Measurements from ENCODE around the gene GIN1. TPM values are rescaled to one million over a fixed set of nuclear protein-coding genes. Genes with fewer than 3 reads are reported as not detected.
"Not testable (repeated sequence)": the region's sequence is repeated elsewhere in the genome, so short reads cannot be mapped to it uniquely, and the experiment has no call there.

GIN1 gene
- total RNA-seq, 1 experiment from 2014 or later = 3.6 TPM

DNA sequence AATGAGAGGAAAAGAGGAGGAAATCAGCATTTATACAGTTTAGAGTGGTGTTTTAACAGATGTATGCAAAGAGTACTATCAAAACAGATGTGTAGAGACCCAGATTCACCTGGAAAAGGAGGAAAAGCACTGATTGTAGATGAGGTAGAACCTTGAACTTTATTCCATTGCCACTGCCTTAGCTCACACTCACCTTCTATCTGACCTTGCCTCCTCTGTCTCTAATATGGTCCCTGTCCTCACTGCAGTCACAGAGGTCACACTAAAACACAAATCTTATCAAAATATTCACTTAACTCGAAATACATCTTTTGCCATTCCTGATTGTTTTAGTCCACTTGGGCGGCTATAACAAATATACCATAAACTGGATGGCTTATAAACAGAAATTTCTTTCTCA, 7.0 kb downstream of the GIN1 start:
- no peak for DNase-seq (ENCODE audit: low spot score)
- in situ Hi-C loops (cut with HindIII; ENCODE audit: low sequenced_read_pairs) = no loop called here

GRCh38 chr5:103111468-103111867, 8.5 kb downstream of the GIN1 start:
- in situ Hi-C loops (cut with HindIII; ENCODE audit: low sequenced_read_pairs) = no loop called here
- no peak for DNase-seq (ENCODE audit: low spot score)

- DNase-seq (ENCODE audit: low spot score) = no peak
- in situ Hi-C loops (cut with HindIII; ENCODE audit: low sequenced_read_pairs) = no loop called here
Measured at GRCh38 chr5:103110403-103110802, 9.5 kb downstream of the GIN1 start.

GRCh38 chr5:103109277-103109676, 10.7 kb downstream of the GIN1 start:
- in situ Hi-C loops (cut with HindIII; ENCODE audit: low sequenced_read_pairs) = no loop called here
- no peak for DNase-seq (ENCODE audit: low spot score)

- no peak for DNase-seq (ENCODE audit: low spot score)
- in situ Hi-C loops (cut with HindIII; ENCODE audit: low sequenced_read_pairs) = no loop called here
Measured at GRCh38 chr5:103108086-103108485, 11.9 kb downstream of the GIN1 start.

GRCh38 chr5:103102234-103102633, 17.7 kb downstream of the GIN1 start:
- in situ Hi-C loops (cut with HindIII; ENCODE audit: low sequenced_read_pairs) = no loop called here
- DNase-seq (ENCODE audit: low spot score) = no peak

GRCh38 chr5:103101079-103101750, 18.7 kb downstream of the GIN1 start:
- no peak for DNase-seq (ENCODE audit: low spot score)
- in situ Hi-C loops (cut with HindIII; ENCODE audit: low sequenced_read_pairs) = no loop called here

DNA sequence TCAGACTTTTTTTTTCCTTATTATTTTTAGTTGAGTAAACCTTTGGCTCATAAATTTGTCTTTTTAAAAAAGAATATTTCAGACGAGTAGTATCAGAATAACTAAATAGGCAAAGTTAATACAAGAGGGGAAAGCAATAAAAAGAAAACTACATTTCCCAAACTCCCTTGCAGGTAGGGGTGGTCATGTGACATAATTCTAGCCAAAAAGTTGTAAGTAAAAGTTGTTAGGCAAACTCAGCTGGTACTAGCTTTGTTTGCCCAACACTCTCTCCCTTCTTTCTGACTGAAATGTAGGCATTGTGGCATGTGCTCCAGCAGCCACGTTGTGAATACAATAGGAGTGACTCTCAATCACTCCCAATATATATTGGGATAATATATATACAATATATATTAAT, 20.9 kb downstream of the GIN1 start:
- in situ Hi-C loops (cut with HindIII; ENCODE audit: low sequenced_read_pairs) = no loop called here
- no peak for DNase-seq (ENCODE audit: low spot score)

DNA sequence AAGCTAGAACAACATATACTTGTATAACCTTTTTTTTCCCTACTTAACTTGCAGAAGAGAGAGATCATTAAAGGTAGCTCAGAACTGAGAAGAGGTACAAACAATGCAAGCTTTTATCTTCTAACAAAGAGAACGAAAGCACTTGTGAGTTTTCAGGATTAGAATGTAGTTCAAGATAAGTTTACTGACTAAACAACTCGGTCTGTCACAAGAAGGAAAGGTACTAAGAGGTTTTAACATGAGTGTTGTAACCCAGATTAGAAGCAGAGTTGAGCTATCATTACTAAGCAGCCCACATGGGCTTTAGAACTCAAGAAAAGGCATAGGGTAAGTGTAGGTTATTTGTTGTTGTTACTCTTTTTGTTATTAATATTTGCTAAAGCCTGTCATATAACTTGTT, 25.2 kb downstream of the GIN1 start:
- no peak for DNase-seq (ENCODE audit: low spot score)
- in situ Hi-C loops (cut with HindIII; ENCODE audit: low sequenced_read_pairs) = no loop called here

DNA sequence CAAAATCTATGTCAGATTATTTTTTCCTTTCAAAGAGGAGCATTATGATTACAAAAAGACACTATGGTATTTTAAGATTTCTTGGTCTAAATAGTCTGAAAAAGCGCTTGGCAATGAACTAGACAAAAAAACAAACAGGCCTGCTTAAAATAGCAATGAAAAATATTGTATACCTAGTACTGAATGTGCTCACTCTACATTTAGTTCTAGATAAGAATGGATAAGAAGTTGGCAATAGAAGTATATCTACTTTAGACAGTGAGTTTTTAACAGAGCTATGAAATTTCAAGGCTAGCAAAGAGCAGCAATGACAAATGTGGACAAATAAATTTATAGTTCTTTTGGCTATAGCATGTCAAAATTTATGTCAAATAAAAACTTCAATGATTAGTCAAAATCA, 26.2 kb downstream of the GIN1 start:
- in situ Hi-C loops (cut with HindIII; ENCODE audit: low sequenced_read_pairs) = no loop called here
- DNase-seq (ENCODE audit: low spot score) = no peak

DNA sequence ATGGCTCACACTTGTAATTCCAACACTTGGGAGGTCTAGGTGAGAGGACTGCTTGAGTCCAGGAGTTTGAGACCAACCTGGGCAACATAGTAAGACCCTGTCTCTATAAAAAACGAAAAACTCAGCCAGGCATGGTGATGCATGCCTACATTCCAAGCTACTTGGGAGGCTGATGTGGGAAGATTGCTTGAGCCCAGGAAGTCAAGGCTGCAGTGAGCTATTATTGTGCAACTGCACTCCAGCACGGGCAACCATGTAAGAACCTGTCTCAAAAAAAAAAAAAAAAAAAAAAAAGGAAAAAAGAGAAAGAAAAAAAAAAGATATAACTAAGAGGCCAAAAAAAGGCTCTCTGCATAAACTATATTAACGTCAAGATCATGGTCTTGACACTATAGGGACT, 27.3 kb downstream of the GIN1 start:
- in situ Hi-C loops (cut with HindIII; ENCODE audit: low sequenced_read_pairs) = no loop called here
- no peak for DNase-seq (ENCODE audit: low spot score)

DNA sequence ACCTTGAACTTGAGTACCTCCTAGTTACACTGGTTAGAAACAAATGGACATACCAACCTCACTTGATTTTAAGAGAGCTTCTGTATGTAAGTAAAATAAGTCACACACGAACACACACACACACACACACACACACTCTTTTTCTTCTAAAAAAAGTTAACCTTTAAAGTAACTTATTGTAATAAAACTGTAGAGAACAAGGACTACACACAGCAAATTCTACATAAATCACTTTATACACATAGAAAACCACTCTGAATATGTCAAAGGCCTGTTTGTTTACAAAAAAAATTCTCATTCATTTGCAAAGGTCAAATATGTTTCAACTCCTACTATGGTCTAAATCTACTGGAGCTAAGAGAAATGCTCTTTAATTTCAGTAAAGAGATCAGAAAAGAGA, 29.1 kb downstream of the GIN1 start:
- no peak for DNase-seq (ENCODE audit: low spot score)

GRCh38 chr5:103089272-103089671, 30.7 kb downstream of the GIN1 start:
- no peak for DNase-seq (ENCODE audit: low spot score)
- in situ Hi-C loops (cut with HindIII; ENCODE audit: low sequenced_read_pairs) = no loop called here

More for the DNA sequence above, 29.1 kb downstream of the GIN1 start:
- in situ Hi-C loops (cut with HindIII; ENCODE audit: low sequenced_read_pairs) = no loop called here

- DNase-seq (ENCODE audit: low spot score) = no peak
- in situ Hi-C loops (cut with HindIII; ENCODE audit: low sequenced_read_pairs) = no loop called here
Measured at GRCh38 chr5:103086547-103086946, 33.4 kb downstream of the GIN1 start.

DNA sequence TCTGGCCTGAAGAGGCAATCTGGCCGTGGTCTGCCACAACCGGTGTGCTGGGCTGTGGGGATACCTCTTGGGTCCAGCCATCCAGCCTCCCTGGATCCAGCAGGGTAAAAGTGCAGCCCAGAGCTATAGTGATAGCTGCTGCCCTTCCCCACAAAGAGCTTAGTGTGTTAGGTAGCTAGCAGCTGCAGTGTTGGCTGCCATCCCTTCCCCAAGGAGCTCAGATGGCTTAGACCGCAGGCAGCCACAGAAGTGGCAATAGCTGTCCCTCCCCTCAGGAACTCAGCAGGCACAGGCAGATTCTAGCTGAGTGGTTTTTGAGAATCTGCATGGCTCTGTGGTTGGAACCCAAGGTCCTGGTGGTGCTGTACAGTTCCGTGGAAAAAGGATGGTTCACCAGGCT, 40.1 kb downstream of the GIN1 start:
- DNase-seq (ENCODE audit: low spot score) = no peak
- in situ Hi-C loops (cut with HindIII; ENCODE audit: low sequenced_read_pairs) = no loop called here

GRCh38 chr5:103075442-103075841, 44.5 kb downstream of the GIN1 start:
- in situ Hi-C loops (cut with HindIII; ENCODE audit: low sequenced_read_pairs) = no loop called here
- DNase-seq (ENCODE audit: low spot score) = no peak

- in situ Hi-C loops (cut with HindIII; ENCODE audit: low sequenced_read_pairs); DNase-seq (ENCODE audit: low spot score): not testable (repeated sequence)
Measured at GRCh38 chr5:103073500-103073899, 46.4 kb downstream of the GIN1 start.

DNA sequence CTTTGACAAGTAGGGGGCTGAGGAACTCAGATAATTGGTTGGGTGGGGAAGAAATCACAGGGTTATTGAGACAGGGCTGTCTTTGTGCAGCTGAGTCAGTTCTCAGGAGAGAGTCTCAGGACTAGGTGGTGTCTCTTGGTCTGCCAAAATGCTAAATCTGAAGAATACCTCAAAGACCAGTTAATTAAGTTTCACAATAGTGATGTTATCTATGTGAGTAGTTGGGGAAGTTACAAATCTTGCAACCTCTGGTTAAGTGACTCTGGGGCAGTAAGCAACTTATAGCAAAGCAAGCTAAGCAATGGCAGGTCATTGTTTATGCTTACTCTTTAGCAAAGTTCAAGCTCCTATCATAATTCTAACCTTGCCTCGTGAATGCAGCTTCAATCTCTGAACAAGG, 53.6 kb downstream of the GIN1 start:
- DNase-seq (ENCODE audit: low spot score) = no peak
- in situ Hi-C loops (cut with HindIII; ENCODE audit: low sequenced_read_pairs) = no loop called here

DNA sequence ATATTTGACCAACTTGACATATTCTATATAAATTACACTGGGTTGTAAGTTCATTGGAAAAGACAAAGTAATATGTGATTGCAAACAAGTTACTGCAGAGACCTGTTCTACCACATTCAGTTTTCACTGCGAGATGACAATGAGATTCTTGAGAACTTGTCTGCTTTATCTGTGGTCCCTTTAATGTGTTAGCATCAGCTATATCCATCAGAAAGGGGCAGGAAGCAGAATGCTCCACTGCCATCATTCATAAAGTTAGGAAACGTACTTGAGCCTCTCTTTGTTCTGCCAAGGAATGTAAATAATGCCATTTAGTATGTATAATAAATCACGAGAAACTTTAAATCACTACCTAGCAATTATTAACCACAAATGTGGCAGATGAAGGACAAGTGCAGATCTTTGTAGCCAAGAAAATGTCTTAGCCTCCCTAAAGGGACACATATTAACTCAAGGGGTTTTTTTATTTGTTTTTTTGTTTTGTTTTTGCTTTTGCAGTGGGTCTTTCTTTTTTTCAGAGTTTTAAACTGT, 59.4 kb downstream of the GIN1 start:
- DNase-seq (ENCODE audit: low spot score) = no peak
- in situ Hi-C loops (cut with HindIII; ENCODE audit: low sequenced_read_pairs) = no loop called here

DNA sequence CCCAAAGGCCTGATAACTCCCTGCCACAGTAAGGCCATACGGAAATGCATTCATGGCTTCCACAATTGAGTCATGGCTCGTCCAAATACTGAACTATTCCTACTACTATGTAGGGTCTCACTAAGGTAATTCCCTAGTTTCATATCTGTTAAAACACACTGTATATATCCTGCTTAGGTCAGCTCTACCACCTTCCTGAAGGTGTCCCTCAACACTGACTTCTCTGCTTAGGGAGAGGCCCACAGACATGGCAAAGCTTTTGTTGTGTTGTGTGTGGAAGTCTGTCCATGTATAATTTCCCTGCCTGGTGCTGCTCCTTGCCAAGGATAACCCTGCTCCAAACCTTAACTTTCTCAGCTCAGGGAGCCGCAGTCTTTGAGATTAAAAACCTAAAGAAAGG, 60.4 kb downstream of the GIN1 start:
- DNase-seq (ENCODE audit: low spot score) = no peak
- in situ Hi-C loops (cut with HindIII; ENCODE audit: low sequenced_read_pairs) = no loop called here

All from G401 (cell line).